Inflammatory macrophage treated with lipopolysaccharide for 4 hours (primary cell): ENCODE results near the gene SGO2.
A peak's percentile ranks its signal among the peaks of the same experiment; 100 is the strongest.

Experiments used
- DNase-seq: peaks from one replicate; pipeline ENCODE4 v3.0.0-alpha.2; 2020

The SGO2 gene, protein sequence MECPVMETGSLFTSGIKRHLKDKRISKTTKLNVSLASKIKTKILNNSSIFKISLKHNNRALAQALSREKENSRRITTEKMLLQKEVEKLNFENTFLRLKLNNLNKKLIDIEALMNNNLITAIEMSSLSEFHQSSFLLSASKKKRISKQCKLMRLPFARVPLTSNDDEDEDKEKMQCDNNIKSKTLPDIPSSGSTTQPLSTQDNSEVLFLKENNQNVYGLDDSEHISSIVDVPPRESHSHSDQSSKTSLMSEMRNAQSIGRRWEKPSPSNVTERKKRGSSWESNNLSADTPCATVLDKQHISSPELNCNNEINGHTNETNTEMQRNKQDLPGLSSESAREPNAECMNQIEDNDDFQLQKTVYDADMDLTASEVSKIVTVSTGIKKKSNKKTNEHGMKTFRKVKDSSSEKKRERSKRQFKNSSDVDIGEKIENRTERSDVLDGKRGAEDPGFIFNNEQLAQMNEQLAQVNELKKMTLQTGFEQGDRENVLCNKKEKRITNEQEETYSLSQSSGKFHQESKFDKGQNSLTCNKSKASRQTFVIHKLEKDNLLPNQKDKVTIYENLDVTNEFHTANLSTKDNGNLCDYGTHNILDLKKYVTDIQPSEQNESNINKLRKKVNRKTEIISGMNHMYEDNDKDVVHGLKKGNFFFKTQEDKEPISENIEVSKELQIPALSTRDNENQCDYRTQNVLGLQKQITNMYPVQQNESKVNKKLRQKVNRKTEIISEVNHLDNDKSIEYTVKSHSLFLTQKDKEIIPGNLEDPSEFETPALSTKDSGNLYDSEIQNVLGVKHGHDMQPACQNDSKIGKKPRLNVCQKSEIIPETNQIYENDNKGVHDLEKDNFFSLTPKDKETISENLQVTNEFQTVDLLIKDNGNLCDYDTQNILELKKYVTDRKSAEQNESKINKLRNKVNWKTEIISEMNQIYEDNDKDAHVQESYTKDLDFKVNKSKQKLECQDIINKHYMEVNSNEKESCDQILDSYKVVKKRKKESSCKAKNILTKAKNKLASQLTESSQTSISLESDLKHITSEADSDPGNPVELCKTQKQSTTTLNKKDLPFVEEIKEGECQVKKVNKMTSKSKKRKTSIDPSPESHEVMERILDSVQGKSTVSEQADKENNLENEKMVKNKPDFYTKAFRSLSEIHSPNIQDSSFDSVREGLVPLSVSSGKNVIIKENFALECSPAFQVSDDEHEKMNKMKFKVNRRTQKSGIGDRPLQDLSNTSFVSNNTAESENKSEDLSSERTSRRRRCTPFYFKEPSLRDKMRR

DNA sequence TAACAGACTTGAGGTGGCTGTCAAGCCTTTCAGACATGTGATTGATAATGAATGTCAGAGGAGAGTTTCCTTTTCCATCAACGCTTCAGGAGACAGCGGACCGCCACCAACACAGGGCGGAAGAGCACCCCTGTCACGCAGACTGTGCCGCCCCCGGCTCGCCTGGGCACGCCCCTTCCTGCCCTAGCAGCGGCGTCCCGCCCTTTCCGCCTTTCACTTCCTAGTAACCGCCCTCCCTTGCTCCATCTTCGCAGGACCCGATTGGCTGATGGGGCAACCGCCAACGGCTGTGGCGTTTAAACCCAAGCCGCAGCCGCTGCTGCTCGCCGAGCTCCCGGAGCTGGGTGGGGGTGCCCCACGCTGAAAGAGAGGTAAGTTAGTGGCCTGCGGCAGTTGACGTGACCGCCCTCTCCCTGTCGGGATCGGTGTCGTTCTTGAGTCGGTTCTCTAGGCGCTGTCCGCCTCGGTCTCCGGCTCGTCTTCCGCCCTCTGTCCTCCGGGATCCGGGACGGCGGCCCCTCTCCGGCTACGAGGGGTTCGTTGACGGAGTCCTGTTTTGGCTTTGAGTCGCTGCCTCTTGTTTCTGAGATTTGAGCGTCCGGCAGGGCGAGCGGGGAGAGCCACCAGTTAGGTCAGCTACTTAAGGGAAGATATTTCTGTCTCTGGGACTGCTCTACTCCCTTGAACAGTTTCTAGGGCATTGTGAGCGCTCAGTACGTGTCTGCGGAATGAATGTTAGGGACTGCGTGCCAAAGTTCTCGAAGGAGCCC lies at the start of gene SGO2:
SGO2 (plus strand) TSS at position 326 of the 770 bp plus-strand sequence. CDS start 6,769 bp downstream, outside the sequence.
- DNase-seq: peak; percentile 97

GRCh38 chr2:200476836-200477235 lies 49.2 kb upstream of the SGO2 start:
- DNase-seq: no peak

- no peak for DNase-seq
These were observed 48.3 kb upstream of the SGO2 start for GRCh38 chr2:200477667-200478131.

DNA sequence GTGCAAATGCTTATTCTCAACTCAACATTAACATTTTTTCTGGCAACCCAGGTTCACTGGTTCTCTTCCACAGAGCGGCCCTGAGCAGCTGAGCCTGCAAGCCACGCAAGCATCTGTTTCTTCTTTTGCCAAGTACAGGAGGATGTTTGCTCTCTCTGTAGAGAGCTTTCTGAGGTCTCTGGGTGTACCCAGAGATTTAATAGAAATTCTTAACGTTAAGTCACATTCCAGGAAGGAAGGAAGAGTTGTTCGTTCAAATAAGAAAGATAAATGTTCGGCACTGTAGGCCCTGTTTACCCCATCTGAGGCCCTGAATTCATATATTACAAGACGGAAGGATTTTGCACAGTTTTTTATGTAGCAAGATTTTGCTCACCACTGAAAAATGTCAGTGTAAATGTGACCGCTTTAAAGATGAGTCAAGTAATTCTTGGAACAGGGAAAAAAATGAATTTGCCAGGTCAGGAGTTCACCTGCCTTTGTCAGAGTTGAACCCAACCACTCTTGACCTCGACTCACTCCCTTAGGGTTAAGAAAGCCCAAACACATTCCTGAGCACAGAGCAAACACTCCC lies 46.2 kb upstream of the SGO2 start:
- DNase-seq: no peak

DNA sequence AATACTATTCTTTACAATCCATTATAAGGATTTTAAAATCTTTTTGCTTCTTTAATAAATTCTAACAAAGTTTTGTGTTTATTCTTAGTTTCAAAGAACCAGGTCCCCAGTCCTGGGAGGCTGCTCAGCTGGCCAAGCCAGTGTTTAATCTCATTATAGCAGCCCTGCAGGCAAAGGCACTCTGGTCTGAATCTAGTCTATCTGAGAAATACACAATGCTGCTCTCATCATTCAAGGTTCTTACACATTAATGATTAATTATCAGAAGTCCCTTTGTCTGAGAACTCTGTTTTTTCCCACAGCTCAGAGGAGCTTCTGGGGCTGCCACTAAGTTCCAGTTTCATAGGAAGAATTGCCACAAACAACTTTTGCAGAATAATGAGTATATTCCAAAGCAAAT lies 43.8 kb upstream of the SGO2 start:
- no peak for DNase-seq

DNA sequence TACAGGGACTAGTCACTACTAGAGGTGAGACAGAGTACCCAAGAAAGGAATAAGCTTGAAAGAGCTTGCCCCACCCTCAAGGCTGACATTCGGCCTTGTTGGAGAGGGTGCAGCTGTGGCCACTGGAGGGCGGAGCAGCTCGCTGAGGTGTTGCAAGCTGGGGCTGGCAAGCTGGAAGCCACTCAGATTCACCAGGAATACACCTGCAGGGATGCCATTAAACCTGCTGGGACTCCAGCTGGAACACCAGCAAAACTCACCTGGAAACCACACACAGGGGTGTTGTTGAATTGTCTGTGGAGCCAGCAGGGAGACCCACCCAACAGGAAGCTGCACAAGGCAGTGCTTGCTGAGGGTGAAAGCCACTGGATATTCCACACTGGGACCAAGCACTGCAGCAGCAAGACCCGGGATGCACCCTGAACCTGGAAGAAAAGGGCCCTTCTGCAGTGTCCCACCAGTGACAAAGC lies 42.2 kb upstream of the SGO2 start:
- no peak for DNase-seq

DNA sequence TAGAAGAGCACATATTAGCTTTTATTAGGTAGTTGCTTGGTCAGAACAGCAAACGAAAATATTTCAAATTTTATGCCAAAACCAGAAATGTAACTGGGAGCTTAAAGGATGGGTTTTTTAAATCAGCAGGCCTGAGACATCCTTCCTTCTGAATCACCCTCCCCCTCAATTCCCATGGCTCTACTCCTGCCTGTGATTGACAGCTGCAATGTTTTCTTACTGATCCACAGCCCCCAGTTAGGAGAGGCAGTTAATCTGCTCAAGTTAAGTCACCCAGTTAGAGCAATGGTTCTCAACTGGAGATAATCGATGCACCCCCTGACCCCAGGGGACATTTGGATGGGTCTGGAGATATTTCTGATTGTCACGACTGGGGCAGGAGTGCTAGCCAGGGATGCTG lies 41.1 kb upstream of the SGO2 start:
- no peak for DNase-seq

DNA sequence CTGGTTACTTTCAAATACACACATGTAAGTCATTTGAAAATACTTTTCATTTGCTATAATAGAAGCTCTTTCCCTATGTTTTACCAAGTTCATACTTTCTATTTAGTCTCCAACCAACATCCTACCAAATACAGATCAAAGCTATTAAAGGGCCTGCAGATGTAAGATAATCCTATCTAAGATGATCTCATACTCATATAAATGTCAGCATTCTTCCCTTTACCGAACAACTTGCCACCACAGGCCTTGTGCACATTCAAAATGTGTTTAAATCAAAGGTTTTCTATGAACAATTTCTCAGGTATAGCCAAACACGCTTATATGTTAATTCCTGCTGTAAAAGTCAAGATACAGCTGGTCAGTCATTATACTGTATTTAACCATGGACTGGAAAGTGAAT lies 39.5 kb upstream of the SGO2 start:
- no peak for DNase-seq

DNA sequence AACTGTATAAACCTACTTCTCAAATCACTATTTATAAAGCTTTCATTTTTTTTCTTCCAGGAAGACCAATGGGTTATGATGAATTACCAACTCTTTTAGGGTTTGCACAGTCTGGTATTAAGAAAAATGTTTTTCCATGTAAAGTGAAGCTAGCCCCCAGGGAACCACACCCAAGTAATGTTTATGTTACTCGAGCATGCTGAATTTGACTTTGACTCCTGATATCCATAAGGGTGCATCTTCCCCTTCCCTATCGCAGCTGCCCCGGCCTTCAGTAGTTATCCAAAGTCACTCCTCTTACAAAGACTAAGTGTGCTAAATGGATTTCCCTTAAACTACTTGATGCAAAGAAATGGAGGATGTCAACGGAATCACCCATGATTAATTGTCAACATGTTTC lies 37.8 kb upstream of the SGO2 start:
- no peak for DNase-seq

DNA sequence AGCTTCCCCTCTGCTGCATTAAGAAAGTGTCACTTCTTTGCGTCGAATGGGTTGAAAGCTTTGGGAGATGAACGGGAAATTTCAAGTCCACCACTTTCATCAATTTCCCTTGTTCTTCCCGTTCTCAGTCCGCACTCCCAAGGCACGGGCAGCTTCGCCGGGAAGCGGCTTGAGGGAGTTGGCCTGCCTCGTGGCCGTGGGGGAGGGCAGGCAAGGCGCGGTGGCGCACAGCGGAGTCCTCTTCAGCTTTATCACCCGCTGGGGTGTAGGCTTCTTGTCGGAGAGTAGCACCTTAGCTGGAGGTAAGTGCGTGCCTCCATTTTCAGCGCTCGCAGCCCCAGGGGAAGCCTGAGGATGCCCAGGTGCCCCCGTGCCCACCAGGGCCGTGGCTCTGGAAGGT lies 36.0 kb upstream of the SGO2 start:
- DNase-seq: no peak

DNA sequence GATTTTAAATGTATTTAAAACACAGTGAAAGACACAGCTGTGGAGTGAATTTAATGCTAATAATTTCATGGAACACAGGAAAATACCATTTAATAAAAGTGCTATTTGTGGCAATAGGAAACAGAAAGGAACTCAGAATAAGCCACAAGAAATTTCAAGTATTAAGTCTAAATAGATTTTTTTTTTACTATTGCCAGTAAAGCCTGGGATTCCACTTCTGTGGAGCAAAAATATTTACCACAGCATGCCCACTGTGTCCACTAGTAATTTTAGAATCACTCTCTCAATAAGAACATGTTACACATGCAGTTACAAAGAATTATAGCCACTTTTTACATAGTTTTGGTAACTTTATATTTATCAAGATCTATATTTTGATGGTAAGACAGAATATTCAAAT lies 33.4 kb upstream of the SGO2 start:
- DNase-seq: no peak

- no peak for DNase-seq
These were observed 32.0 kb upstream of the SGO2 start for GRCh38 chr2:200494048-200494447.

DNA sequence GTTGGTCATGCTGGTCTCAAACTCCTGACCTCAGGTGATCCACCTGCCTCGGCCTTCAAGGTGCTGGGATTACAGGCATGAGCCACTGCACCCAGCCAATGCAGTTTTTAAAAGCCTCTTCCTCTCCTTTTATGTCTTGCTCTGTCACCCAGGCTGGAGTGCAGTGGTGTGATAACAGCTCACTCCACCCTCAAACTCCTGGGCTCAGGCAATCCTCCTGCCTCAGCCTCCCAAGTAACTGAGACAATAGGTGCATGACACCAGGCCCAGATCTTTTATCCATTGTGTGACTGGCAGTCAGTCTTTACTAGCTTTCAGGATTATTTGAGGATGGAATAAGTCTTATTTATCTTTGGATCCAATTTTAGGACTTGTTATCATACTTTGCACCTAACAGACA lies 29.3 kb upstream of the SGO2 start:
- no peak for DNase-seq

DNA sequence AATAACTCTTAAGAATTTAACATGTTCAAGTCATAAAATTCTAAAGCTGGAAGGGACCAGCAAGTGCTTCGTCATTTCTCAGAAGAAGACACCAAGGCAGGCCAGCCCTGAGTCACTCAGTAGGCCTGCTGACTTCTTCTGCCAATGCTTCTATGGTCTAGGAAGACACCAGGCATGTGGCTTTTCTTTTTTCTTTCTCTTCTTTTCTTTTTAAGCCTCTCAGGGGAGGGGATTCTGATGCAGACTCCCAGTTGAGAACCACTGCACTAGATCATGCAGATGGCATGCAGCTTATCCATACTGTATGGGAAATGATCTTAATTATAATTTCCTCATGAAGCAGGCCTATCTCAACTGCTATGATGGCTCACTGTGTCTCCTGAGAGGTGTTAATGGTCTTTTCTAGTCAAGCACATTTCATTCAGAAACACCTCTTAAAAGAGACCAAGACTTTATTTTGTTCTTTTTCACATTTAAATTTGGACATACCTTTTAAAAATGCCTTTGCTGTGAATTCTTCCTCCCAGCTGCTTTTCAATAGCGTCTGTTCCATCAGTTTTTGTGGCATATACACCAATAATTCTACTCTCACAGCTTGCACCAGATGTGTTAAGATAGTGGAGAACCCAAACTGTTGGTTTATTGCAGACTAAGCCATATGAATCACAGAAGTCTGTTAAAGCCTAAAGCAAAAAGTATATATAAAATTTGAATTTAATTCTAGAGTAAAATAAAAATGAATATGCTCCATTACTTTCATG lies 27.4 kb upstream of the SGO2 start:
- no peak for DNase-seq

DNA sequence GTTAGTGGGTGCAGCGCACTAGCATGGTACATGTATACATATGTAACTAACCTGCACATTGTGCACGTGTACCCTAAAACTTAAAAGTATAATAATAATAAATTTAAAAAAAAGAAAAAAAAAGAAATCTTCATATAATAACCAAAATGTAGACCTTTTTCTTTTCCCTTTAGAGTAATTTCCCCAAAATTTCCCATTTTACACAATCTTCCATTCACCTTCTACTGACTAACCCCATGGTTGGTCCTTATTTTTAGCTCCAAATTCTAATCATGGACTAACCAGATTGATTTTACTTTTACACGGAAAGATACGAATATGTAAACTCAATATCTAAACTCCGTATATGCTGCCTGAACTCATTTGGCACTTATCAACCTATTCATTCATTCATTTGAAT lies 23.8 kb upstream of the SGO2 start:
- DNase-seq: peak; percentile 23

- no peak for DNase-seq
These were observed 19.3 kb upstream of the SGO2 start for GRCh38 chr2:200506679-200507078.

GRCh38 chr2:200507179-200507578 lies 18.8 kb upstream of the SGO2 start:
- no peak for DNase-seq

DNA sequence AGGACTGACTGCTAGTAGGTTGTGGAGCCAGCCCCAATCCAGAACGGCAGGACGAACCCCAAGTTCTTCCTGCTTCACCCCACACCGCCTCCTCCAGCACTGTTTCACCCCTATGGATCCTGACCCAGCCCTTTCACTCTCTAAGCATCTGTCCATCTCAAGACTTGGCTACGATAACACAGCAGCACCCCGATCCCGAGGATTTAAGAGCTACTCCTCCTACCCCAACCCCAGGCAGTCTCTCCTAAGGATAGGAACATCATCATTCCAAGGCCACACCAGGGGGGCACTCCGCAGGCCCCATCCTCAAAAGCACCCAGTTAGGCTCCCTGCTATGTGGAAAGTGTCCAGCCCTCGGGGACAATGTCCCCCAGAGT lies 16.8 kb upstream of the SGO2 start:
- no peak for DNase-seq

DNA sequence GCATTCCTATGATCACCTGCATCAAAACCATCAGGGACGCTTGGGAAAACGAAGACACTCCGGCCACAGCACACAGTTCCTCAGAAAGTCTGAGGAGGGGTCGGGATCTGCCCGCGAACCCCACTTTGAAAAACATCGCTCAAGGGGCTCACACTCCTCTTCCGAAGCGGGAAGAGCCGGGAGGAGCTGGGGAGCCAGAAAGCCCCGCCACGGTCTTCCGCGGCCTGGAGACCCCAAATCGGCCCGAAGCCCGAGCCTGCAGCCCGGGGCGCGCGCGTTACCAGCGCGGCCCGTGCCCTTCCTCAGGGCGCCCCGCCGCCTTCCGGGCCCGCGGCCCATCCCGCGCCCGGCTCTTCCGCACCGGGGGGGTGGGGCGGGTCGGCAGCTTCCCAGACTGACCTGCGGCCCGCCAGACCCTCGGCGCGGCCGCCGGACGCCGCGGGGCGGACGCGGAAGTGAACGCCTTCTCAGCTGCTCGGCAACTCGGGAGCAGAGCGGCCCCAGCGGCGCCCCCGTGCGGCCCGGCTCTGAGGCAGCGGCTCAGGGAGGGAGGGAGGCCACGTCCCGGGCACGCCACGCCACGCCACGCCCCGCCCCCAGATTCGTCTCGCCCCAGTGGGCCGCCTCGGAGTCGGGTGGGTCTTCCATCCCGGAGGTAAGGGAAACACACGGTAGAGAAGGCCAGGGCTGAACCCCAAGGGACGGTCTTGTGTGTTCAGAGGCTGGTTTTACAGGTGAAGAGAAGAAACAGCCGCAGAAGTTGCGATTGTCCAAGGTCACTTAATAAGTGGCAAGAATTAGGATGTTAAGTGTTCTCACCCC lies 16.2 kb upstream of the SGO2 start, which contains the start of gene KCTD18:
KCTD18 (minus strand) TSS at position 457 of the 822 bp plus-strand sequence. CDS start 3,052 bp downstream, outside the sequence.
- peak; percentile 92 for DNase-seq

DNA sequence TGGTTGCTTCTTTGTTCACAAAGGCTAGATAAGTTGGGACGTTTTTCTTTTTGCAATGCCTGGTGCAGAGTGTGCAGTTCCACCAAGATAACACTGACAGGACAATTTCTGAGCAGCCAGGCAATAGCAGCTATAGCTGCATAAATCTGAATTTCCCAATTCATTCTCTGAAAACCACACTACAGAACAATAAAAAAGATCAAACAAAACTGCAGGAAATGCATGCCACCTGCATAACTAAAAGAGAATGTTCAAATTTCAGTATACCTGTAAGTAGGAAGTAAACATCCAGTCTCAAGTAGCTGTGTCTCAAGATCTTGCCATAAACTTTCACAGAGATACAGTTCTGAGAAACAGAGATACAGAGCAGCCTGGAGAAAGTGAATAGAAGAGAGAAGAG lies 10.9 kb upstream of the SGO2 start:
- no peak for DNase-seq
